ENCODE measurements around the gene CFAP97D1.

Gene CFAP97D1

GRCh38 chr17:43782913-43783680 is 2.9 kb downstream of the CFAP97D1 start:
- no peak for TF ChIP-seq CTCF (IDR thresholded peaks at IDR 0.05; ENCODE audit: insufficient read depth, missing control alignments)
- no peak for DNase-seq (ENCODE audit: insufficient read length, low spot score)
- no peak for FAIRE-seq

- DNase-seq (ENCODE audit: insufficient read length, low spot score) (no peak), FAIRE-seq (no peak)
Measured at GRCh38 chr17:43784068-43784467, 3.8 kb downstream of the CFAP97D1 start.

GRCh38 chr17:43784628-43785101 is 4.4 kb downstream of the CFAP97D1 start:
- no peak for TF ChIP-seq CTCF (IDR thresholded peaks at IDR 0.05; ENCODE audit: insufficient read depth, missing control alignments)
- DNase-seq (ENCODE audit: insufficient read length, low spot score) (no peak), FAIRE-seq (no peak)

More at GRCh38 chr17:43784068-43784467, 3.8 kb downstream of the CFAP97D1 start:
- no peak for TF ChIP-seq CTCF (IDR thresholded peaks at IDR 0.05; ENCODE audit: insufficient read depth, missing control alignments)

GRCh38 chr17:43787728-43788127 is 7.5 kb downstream of the CFAP97D1 start:
- FAIRE-seq: no peak
- DNase-seq (ENCODE audit: insufficient read length, low spot score): no peak
- no peak for TF ChIP-seq CTCF (IDR thresholded peaks at IDR 0.05; ENCODE audit: insufficient read depth, missing control alignments)

- FAIRE-seq: no peak
- no peak for TF ChIP-seq CTCF (IDR thresholded peaks at IDR 0.05; ENCODE audit: insufficient read depth, missing control alignments)
Measured at GRCh38 chr17:43788540-43788939, 8.3 kb downstream of the CFAP97D1 start.

GRCh38 chr17:43789482-43789881 is 9.2 kb downstream of the CFAP97D1 start:
- FAIRE-seq (no peak), DNase-seq (ENCODE audit: insufficient read length, low spot score) (no peak)
- no peak for TF ChIP-seq CTCF (IDR thresholded peaks at IDR 0.05; ENCODE audit: insufficient read depth, missing control alignments)

More at GRCh38 chr17:43788540-43788939, 8.3 kb downstream of the CFAP97D1 start:
- no peak for DNase-seq (ENCODE audit: insufficient read length, low spot score)

GRCh38 chr17:43790311-43790940 is 10.2 kb downstream of the CFAP97D1 start:
- no peak for DNase-seq (ENCODE audit: insufficient read length, low spot score)
- peak; percentile 66 for TF ChIP-seq CTCF (IDR thresholded peaks at IDR 0.05; ENCODE audit: insufficient read depth, missing control alignments)
- FAIRE-seq: no peak

All from D721Med (cell line).